ENCODE results near the gene RBFOX2.

The RBFOX2 gene

GRCh38 chr22:35910926-35911325 lies 117.7 kb downstream of the RBFOX2 start:
- no peak for TF ChIP-seq CTCF (IDR thresholded peaks at IDR 0.05; ENCODE audit: control extremely low read depth, extremely low read depth, low read depth, missing control alignments)
- DNase-seq (ENCODE audit: extremely low spot score), result no peak
- ChIA-PET CTCF (no interaction called here), POLR2A (no interaction called here)

- CTCF ChIA-PET, result no interaction called here
- POLR2A ChIA-PET, result no interaction called here
- DNase-seq (ENCODE audit: extremely low spot score), result no peak
- no peak for TF ChIP-seq CTCF (IDR thresholded peaks at IDR 0.05; ENCODE audit: control extremely low read depth, extremely low read depth, low read depth, missing control alignments)
These were observed 118.4 kb downstream of the RBFOX2 start for GRCh38 chr22:35910003-35910769.

- ChIA-PET POLR2A (no interaction called here), CTCF (interaction anchor here (1.3 kb wide), 1 partner anchor 9 kb away, joined by 3 read pairs; no protein-coding TSS in a partner anchor)
- TF ChIP-seq CTCF (IDR thresholded peaks at IDR 0.05; ENCODE audit: control extremely low read depth, extremely low read depth, low read depth, missing control alignments), result no peak
- no peak for DNase-seq (ENCODE audit: extremely low spot score)
These were observed 122.7 kb downstream of the RBFOX2 start for GRCh38 chr22:35905894-35906293.

- ChIA-PET POLR2A (no interaction called here), CTCF (interaction anchor here (1.3 to 1.4 kb wide), 2 partner anchors 10 to 25 kb away, joined by 3 read pairs; no protein-coding TSS in a partner anchor)
- TF ChIP-seq CTCF (IDR thresholded peaks at IDR 0.05; ENCODE audit: control extremely low read depth, extremely low read depth, low read depth, missing control alignments), result no peak
These were observed 123.9 kb downstream of the RBFOX2 start for GRCh38 chr22:35904752-35905151.

GRCh38 chr22:35904336-35904692 lies 124.3 kb downstream of the RBFOX2 start:
- POLR2A ChIA-PET, result no interaction called here
- DNase-seq (ENCODE audit: extremely low spot score), result no peak
- CTCF ChIA-PET, result interaction anchor here (1.4 kb wide), 1 partner anchor 26 kb away, joined by 3 read pairs; no protein-coding TSS in a partner anchor
- no peak for TF ChIP-seq CTCF (IDR thresholded peaks at IDR 0.05; ENCODE audit: control extremely low read depth, extremely low read depth, low read depth, missing control alignments)

More at GRCh38 chr22:35904752-35905151, 123.9 kb downstream of the RBFOX2 start:
- no peak for DNase-seq (ENCODE audit: extremely low spot score)

- DNase-seq (ENCODE audit: extremely low spot score), result no peak
- POLR2A ChIA-PET, result no interaction called here
- CTCF ChIA-PET, result interaction anchor here (1.4 kb wide), 1 partner anchor 26 kb away, joined by 3 read pairs; no protein-coding TSS in a partner anchor
- no peak for TF ChIP-seq CTCF (IDR thresholded peaks at IDR 0.05; ENCODE audit: control extremely low read depth, extremely low read depth, low read depth, missing control alignments)
These were observed 124.9 kb downstream of the RBFOX2 start for GRCh38 chr22:35903571-35904335.
